ENCODE data around the gene DNAJC13. TPM values are rescaled to one million over a fixed set of nuclear protein-coding genes. Genes with fewer than 3 reads are reported as not detected.

Gene DNAJC13
- total and polyA plus RNA-seq, 2 donors (not counting 3 experiments of a cell fraction or from before 2014, with no cell fraction given), result 14.3 to 71.7 TPM

- Histone ChIP-seq H3K4me1 (ENCODE audit: control insufficient read depth, extremely low read depth, insufficient read depth, low read length) (no peaks in the 10 kb centered on the region), H3K4me3 (replicated peaks in 1 of 3; ENCODE audit: insufficient read depth in 1 of 3, low read depth in 1 of 3, low read length in 3 of 3) (no peak overlapping the region), H4K20me1 (replicated peaks; ENCODE audit: control insufficient read depth, extremely low read depth, insufficient read depth, low read length) (no peaks in the 10 kb centered on the region), H3K9me1 (replicated peaks; ENCODE audit: control insufficient read depth, extremely low read depth, insufficient read depth, low read length) (no peaks in the 10 kb centered on the region), H3K9me3 (replicated peaks; ENCODE audit: control insufficient read depth, insufficient read depth, low read length) (no peaks in the 10 kb centered on the region), H3K79me2 (ENCODE audit: control insufficient read depth, insufficient read depth, low read length) (no peaks in the 10 kb centered on the region), H2AFZ (ENCODE audit: low read depth, low read length) (no peak overlapping the region), H3K4me2 (ENCODE audit: insufficient read depth, low read length) (no peak overlapping the region), H3K27me3 (ENCODE audit: control insufficient read depth in 2 of 2, insufficient read depth in 2 of 2, low read length in 2 of 2) (no peaks in the 10 kb centered on the region), H3K27ac (ENCODE audit: insufficient read depth, low read depth, low read length) (no peak overlapping the region), H3K36me3 (ENCODE audit: control insufficient read depth in 2 of 2, extremely low read depth in 1 of 2, insufficient read depth in 2 of 2, low read length in 2 of 2) (peaks cover 5 to 20% of the 10 kb centered on the region in 2 experiments), H3K9ac (replicated peaks; ENCODE audit: extremely low read depth, insufficient read depth, low read length) (no peak overlapping the region)
- no TSS peak for BruUV-seq (replicated peaks)
- intact Hi-C loops (cut with micrococcal nuclease), result no loop called here
- DNase-seq (ENCODE audit: low read depth, low spot score), result no peak
- TF ChIP-seq POLR2A (IDR thresholded peaks at IDR 0.05; ENCODE audit: low read depth, low read length) (no peak), MYC (IDR thresholded peaks at IDR 0.05; ENCODE audit: low read depth, low read length) (no peak), CTCF (IDR thresholded peaks at IDR 0.05; ENCODE audit: extremely low read depth in 1 of 2, insufficient read depth in 1 of 2, low read depth in 1 of 2, low read length in 2 of 2) (no peak), FOS (IDR thresholded peaks at IDR 0.05; ENCODE audit: borderline replicate concordance, insufficient read depth, low read length) (no peak), MAX (IDR thresholded peaks at IDR 0.05; ENCODE audit: insufficient read depth, insufficient read length) (no peak), EZH2 (IDR thresholded peaks at IDR 0.05; ENCODE audit: borderline replicate concordance, low read depth, low read length, severe bottlenecking) (no peak), GATA2 (IDR thresholded peaks at IDR 0.05; ENCODE audit: insufficient read depth, insufficient read length, low read depth, low read length) (no peak), POLR2AphosphoS5 (IDR thresholded peaks at IDR 0.05; ENCODE audit: insufficient read depth, low read depth, low read length) (no peak), JUN (IDR thresholded peaks at IDR 0.05; ENCODE audit: borderline replicate concordance, insufficient read depth, insufficient read length, low read depth) (no peak)
- POLR2A ChIA-PET, result no interaction called here
- no peak for FAIRE-seq
- dilution Hi-C loops (cut with MboI; ENCODE audit: extremely low pct_ligation_motif_present, low sequenced_read_pairs), result no loop called here
- CTCF ChIA-PET, result interaction anchor here (0.9 kb wide), 1 partner anchor 23 kb away, joined by 4 read pairs; no protein-coding TSS in a partner anchor
These were observed 68.8 kb downstream of the DNAJC13 start for GRCh38 chr3:132486099-132486498.
